GM19452 (cell line): ENCODE measurements around the gene APOL1.
"Not testable (repeated sequence)": the region's sequence is repeated elsewhere in the genome, so short reads cannot be mapped to it uniquely, and the experiment has no call there.

Experiments
- ATAC-seq: cut with Tn5 transposase; IDR thresholded peaks from one replicate; pipeline ENCODE4 v1.9.1; 2021; ENCODE audit not compliant: unreplicated experiment

The APOL1 gene

GRCh38 chr22:36252754-36253522, at the start of gene APOL1:
Gene APOL1, plus strand, starts transcription at chr22:36253133. Its CDS starts 1,823 bp downstream, at chr22:36254956.
- ATAC-seq = no peak

GRCh38 chr22:36203441-36203840, 49.5 kb upstream of the APOL1 start:
- not testable (repeated sequence) for ATAC-seq

GRCh38 chr22:36204001-36204631, 48.8 kb upstream of the APOL1 start:
- ATAC-seq = no peak

- ATAC-seq = no peak
These were observed 48.3 kb upstream of the APOL1 start for GRCh38 chr22:36204632-36205015.

- ATAC-seq = not testable (repeated sequence)
These were observed 47.4 kb upstream of the APOL1 start for GRCh38 chr22:36205573-36205972.

GRCh38 chr22:36206255-36206654, 46.7 kb upstream of the APOL1 start:
- ATAC-seq = no peak

GRCh38 chr22:36208162-36208765, 44.7 kb upstream of the APOL1 start:
- no peak for ATAC-seq

GRCh38 chr22:36208914-36209313, 44.0 kb upstream of the APOL1 start:
- no peak for ATAC-seq

GRCh38 chr22:36209488-36209908, 43.4 kb upstream of the APOL1 start:
- ATAC-seq = not testable (repeated sequence)

- no peak for ATAC-seq
These were observed 42.7 kb upstream of the APOL1 start for GRCh38 chr22:36210224-36210623.

- no peak for ATAC-seq
These were observed 41.6 kb upstream of the APOL1 start for GRCh38 chr22:36211237-36211861.

- no peak for ATAC-seq
These were observed 40.0 kb upstream of the APOL1 start for GRCh38 chr22:36212901-36213300.

- no peak for ATAC-seq
These were observed 39.3 kb upstream of the APOL1 start for GRCh38 chr22:36213586-36213985.

GRCh38 chr22:36215981-36216380, 37.0 kb upstream of the APOL1 start:
- no peak for ATAC-seq

- no peak for ATAC-seq
These were observed 34.2 kb upstream of the APOL1 start for GRCh38 chr22:36218648-36219193.

GRCh38 chr22:36220451-36220921, 32.4 kb upstream of the APOL1 start:
- ATAC-seq = no peak

- no peak for ATAC-seq
These were observed 30.9 kb upstream of the APOL1 start for GRCh38 chr22:36221799-36222751.

GRCh38 chr22:36222887-36223450, 30.0 kb upstream of the APOL1 start:
- no peak for ATAC-seq

GRCh38 chr22:36223504-36223903, 29.4 kb upstream of the APOL1 start:
- no peak for ATAC-seq

GRCh38 chr22:36224245-36224644, 28.7 kb upstream of the APOL1 start:
- ATAC-seq = no peak
